ENCODE measurements around the gene AGER.
A peak's percentile ranks its signal among the peaks of the same experiment; 100 is the strongest.

Gene AGER

GRCh38 chr6:32181915-32182529 lies 2.0 kb downstream of the AGER start:
- H3K27ac ChIP-seq, result peak overlapping the region; percentile 50 to 92
- intact Hi-C loops (cut with DNase I; ENCODE audit: low total_unique reads), result no loop called here
- DNase-seq, result no peak
- H3K4me1 ChIP-seq, result peaks cover 0 to 45% (median 31%) of the 10 kb centered on the region in 4 donors
- TF ChIP-seq, protein P1, sequence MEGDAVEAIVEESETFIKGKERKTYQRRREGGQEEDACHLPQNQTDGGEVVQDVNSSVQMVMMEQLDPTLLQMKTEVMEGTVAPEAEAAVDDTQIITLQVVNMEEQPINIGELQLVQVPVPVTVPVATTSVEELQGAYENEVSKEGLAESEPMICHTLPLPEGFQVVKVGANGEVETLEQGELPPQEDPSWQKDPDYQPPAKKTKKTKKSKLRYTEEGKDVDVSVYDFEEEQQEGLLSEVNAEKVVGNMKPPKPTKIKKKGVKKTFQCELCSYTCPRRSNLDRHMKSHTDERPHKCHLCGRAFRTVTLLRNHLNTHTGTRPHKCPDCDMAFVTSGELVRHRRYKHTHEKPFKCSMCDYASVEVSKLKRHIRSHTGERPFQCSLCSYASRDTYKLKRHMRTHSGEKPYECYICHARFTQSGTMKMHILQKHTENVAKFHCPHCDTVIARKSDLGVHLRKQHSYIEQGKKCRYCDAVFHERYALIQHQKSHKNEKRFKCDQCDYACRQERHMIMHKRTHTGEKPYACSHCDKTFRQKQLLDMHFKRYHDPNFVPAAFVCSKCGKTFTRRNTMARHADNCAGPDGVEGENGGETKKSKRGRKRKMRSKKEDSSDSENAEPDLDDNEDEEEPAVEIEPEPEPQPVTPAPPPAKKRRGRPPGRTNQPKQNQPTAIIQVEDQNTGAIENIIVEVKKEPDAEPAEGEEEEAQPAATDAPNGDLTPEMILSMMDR (IDR thresholded peaks at IDR 0.05), result no peak
- H3K4me3 ChIP-seq, result no peak overlapping the region
- H3K27me3 ChIP-seq, result no peaks in the 10 kb centered on the region
- no peaks in the 10 kb centered on the region for H3K9me3 ChIP-seq
- H3K36me3 ChIP-seq, result peaks cover 12 to 57% (median 40%) of the 10 kb centered on the region in 3 donors

DNA sequence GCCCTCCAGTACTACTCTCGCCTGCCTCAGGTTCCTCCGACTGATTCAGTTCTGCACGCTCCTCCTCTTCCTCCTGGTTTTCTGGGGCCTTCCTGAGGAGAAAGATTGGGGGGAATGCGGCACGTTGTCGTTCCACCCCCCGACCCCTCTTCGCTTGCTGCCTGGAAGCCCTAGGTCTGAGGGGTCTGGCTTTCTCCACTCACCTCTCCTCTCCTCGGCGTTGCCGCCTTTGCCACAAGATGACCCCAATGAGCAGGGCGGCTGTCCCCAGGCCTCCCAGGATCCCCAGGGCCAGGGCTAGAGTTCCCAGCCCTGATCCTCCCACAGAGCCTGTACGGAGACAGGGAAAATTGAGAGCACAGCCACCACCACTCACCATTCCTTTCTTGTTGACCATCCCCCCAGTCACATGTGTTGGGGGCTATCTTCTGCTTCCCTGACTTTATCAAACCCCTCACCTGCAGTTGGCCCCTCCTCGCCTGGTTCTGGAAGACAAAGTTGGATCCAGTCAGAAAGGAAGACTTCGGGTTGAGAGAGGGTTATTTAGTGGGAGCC lies 2.8 kb downstream of the AGER start:
- H3K27ac ChIP-seq, result peak overlapping the region in 1 of 2 donors; percentile 9
- no peak overlapping the region for H3K4me3 ChIP-seq

DNA sequence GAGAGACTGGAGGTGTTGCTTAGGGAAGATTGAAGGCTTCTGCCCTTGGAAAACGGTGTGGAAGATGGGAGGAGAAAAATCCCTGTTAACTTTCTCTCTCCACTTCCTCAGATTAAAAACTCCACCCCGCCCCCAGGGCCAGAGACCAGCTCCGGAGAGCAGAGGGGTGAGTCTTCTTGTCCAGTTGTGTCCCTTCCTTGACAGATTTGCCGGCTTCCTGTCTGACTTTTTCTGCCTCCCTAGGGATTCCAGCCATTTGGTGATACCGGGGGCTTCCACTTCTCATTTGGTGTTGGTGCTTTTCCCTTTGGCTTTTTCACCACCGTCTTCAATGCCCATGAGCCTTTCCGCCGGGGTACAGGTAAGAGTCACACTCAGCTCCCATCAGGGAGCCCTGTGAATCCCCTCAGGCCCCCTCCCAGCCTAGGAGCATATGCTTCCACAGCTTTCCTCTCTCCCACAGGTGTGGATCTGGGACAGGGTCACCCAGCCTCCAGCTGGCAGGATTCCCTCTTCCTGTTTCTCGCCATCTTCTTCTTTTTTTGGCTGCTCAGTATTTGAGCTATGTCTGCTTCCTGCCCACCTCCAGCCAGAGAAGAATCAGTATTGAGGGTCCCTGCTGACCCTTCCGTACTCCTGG lies 4.2 kb downstream of the AGER start:
- H3K27ac ChIP-seq, result peak overlapping the region; percentile 95 to 96

More for the DNA sequence above, 2.8 kb downstream of the AGER start:
- intact Hi-C loops (cut with DNase I; ENCODE audit: low total_unique reads), result no loop called here
- no peaks in the 10 kb centered on the region for H3K27me3 ChIP-seq
- DNase-seq, result no peak
- TF ChIP-seq, protein P1 (IDR thresholded peaks at IDR 0.05), result no peak
- H3K9me3 ChIP-seq, result no peaks in the 10 kb centered on the region
- peaks cover 0 to 45% (median 33%) of the 10 kb centered on the region in 4 donors for H3K4me1 ChIP-seq
- peaks cover 8 to 49% (median 33%) of the 10 kb centered on the region in 3 donors for H3K36me3 ChIP-seq

GRCh38 chr6:32178547-32179440 lies 5.3 kb downstream of the AGER start:
- Histone ChIP-seq H3K4me1 (peaks cover 0 to 50% (median 38%) of the 10 kb centered on the region in 4 donors), H3K4me3 (peak overlapping the region; percentile 80 to 95), H3K36me3 (peaks cover 8 to 43% (median 28%) of the 10 kb centered on the region in 3 donors), H3K9me3 (no peaks in the 10 kb centered on the region), H3K27ac (peak overlapping the region; percentile 95 to 96), H3K27me3 (no peaks in the 10 kb centered on the region)
- DNase-seq, result no peak
- intact Hi-C loops (cut with DNase I; ENCODE audit: low total_unique reads), result no loop called here
- TF ChIP-seq, protein P1 (IDR thresholded peaks at IDR 0.05), result no peak

More for the DNA sequence above, 4.2 kb downstream of the AGER start:
- TF ChIP-seq, protein P1 (IDR thresholded peaks at IDR 0.05), result no peak
- Histone ChIP-seq H3K36me3 (peaks cover 8 to 46% (median 31%) of the 10 kb centered on the region in 3 donors), H3K9me3 (no peaks in the 10 kb centered on the region), H3K4me1 (peaks cover 0 to 50% (median 34%) of the 10 kb centered on the region in 4 donors), H3K27me3 (no peaks in the 10 kb centered on the region), H3K4me3 (no peak overlapping the region)
- no peak for DNase-seq
- intact Hi-C loops (cut with DNase I; ENCODE audit: low total_unique reads), result no loop called here
